H1 (cell line): ENCODE results near the gene PNLIP. TPM values are rescaled to one million over a fixed set of nuclear protein-coding genes. Genes with fewer than 3 reads are reported as not detected.

Experiments
- CTCF ChIA-PET: fragments of 300-600 bp; sonication (Branson Sonifier 250); formaldehyde crosslinking; loops from one replicate; lab custom pipeline; 2021; ENCODE audit not compliant: partially characterized antibody; lab: Charles Lee
- POLR2A ChIA-PET: fragments of 300-600 bp; sonication (Branson Sonifier 250); formaldehyde crosslinking; loops from one replicate; lab custom pipeline; 2021; ENCODE audit warnings: inconsistent platforms; ENCODE audit not compliant: partially characterized antibody; lab: Charles Lee
- DNase-seq, 2 experiments: peaks; one replicate each; pipeline versions ENCODE4 v3.0.0 to v3.0.0-alpha.2; 2010 to 2022; ENCODE audit warnings: low spot score in 2 of 2, low read depth in 1 of 2, mixed read lengths in 1 of 2
- FAIRE-seq: peaks from 2 replicates; lab custom pipeline; 2011; peaks lifted over from hg19 to GRCh38; lab: Jason Lieb, UNC
- H2AFZ ChIP-seq: 2 replicates; pipeline ENCODE4 v1.8.1; 2012; ENCODE audit warnings: low read length, inconsistent platforms
- H2AK5ac ChIP-seq: 2 replicates; pipeline ENCODE4 v1.6.1; 2013; ENCODE audit warnings: low read depth, low read length
- H2BK120ac ChIP-seq: replicated peaks from 2 replicates; pipeline ENCODE3; 2013; ENCODE audit warnings: low read depth, low read length, inconsistent platforms
- H2BK12ac ChIP-seq: 2 replicates; pipeline ENCODE4 v1.6.1; 2013; ENCODE audit warnings: low read depth, low read length
- H2BK15ac ChIP-seq: 2 replicates; pipeline ENCODE4 v1.6.1; 2013; ENCODE audit warnings: low read length
- H2BK20ac ChIP-seq: 2 replicates; pipeline ENCODE4 v1.6.1; 2013; ENCODE audit warnings: low read length
- H2BK5ac ChIP-seq: 2 replicates; pipeline ENCODE4 v1.6.1; 2013; ENCODE audit warnings: low read depth, low read length
- H3K14ac ChIP-seq: 2 replicates; pipeline ENCODE4 v1.6.1; 2013; ENCODE audit warnings: inconsistent platforms; ENCODE audit not compliant: insufficient read length
- H3K18ac ChIP-seq: 2 replicates; pipeline ENCODE4 v1.6.1; 2013; ENCODE audit warnings: low read length; ENCODE audit errors: extremely low read depth
- H3K23ac ChIP-seq: 2 replicates; pipeline ENCODE4 v1.6.1; 2013; ENCODE audit warnings: inconsistent platforms; ENCODE audit not compliant: insufficient read length
- H3K23me2 ChIP-seq: 2 replicates; pipeline ENCODE4 v1.6.1; 2013; ENCODE audit warnings: low read depth, low read length
- H3K27ac ChIP-seq: 2 replicates; pipeline ENCODE4 v1.6.1; 2011; ENCODE audit warnings: low read depth, low read length, inconsistent platforms
- H3K27me3 ChIP-seq, 4 experiments: replicated peaks in 1 of 4; 1 replicate in 1 of 4; 2 replicates in 3 of 4; pipeline versions ENCODE4 v1.6.1 to v1.8.1; 2011 to 2013; ENCODE audit warnings: low read length in 3 of 4, mild to moderate bottlenecking in 3 of 4, inconsistent platforms in 2 of 4, mixed read lengths in 2 of 4, moderate library complexity in 1 of 4; ENCODE audit not compliant: control insufficient read depth in 3 of 4, insufficient read depth in 3 of 4; ENCODE audit errors: extremely low read depth in 1 of 4
- H3K36me3 ChIP-seq, 4 experiments: 2 replicates each; pipeline versions ENCODE4 v1.6.1 to v1.8.1; 2011 to 2013; ENCODE audit warnings: mild to moderate bottlenecking in 4 of 4, low read length in 3 of 4, moderate library complexity in 2 of 4, control low read depth in 1 of 4, inconsistent platforms in 1 of 4; ENCODE audit not compliant: insufficient read depth in 4 of 4, control insufficient read depth in 2 of 4
- H3K4ac ChIP-seq: replicated peaks from 2 replicates; pipeline ENCODE3; 2013; ENCODE audit warnings: low read length, low read depth, mixed read lengths, inconsistent platforms; ENCODE audit not compliant: insufficient read length
- H3K4me1 ChIP-seq, 4 experiments: replicated peaks in 1 of 4; 1 replicate in 1 of 4; 2 replicates in 3 of 4; pipeline versions ENCODE4 v1.6.1 to v1.8.1; 2011 to 2013; ENCODE audit warnings: low read length in 3 of 4, inconsistent platforms in 2 of 4, mixed read lengths in 1 of 4; ENCODE audit not compliant: insufficient read depth in 4 of 4, control insufficient read depth in 3 of 4
- H3K4me2 ChIP-seq, 2 experiments: 2 replicates each; pipeline versions ENCODE4 v1.6.1 to v1.8.1; 2011 to 2013; ENCODE audit warnings: low read depth in 2 of 2, low read length in 2 of 2, control low read depth in 1 of 2, inconsistent platforms in 1 of 2, mild to moderate bottlenecking in 1 of 2; ENCODE audit not compliant: insufficient read depth in 1 of 2
- H3K4me3 ChIP-seq, 4 experiments: fragments of 200-600, 300-600 bp in 1 of 4; sonication (generic), shearing (Covaris generic), sonication (Bioruptor Twin) in 1 of 4; 2 replicates each; pipeline versions ENCODE4 v1.5.1 to v1.8.1; 2011 to 2016; ENCODE audit warnings: low read length in 4 of 4, low read depth in 3 of 4, control low read depth in 2 of 4, inconsistent platforms in 2 of 4, mild to moderate bottlenecking in 2 of 4, mixed read lengths in 1 of 4, moderate library complexity in 1 of 4; ENCODE audit not compliant: insufficient read depth in 2 of 4; ENCODE audit errors: extremely low read depth in 1 of 4
- H3K56ac ChIP-seq: replicated peaks from 2 replicates; pipeline ENCODE3; 2013; ENCODE audit warnings: low read depth, mild to moderate bottlenecking, mixed read lengths, low read length, inconsistent platforms; ENCODE audit not compliant: insufficient read length
- H3K79me1 ChIP-seq: 2 replicates; pipeline ENCODE4 v1.6.1; 2013; ENCODE audit warnings: low read depth, low read length, control low read depth
- H3K79me2 ChIP-seq, 2 experiments: 2 replicates each; pipeline versions ENCODE4 v1.6.1 to v1.8.1; 2012 to 2013; ENCODE audit warnings: low read length in 2 of 2, mild to moderate bottlenecking in 2 of 2, inconsistent platforms in 1 of 2; ENCODE audit not compliant: insufficient read depth in 2 of 2, control insufficient read depth in 1 of 2
- H3K9ac ChIP-seq, 4 experiments: replicated peaks in 1 of 4; 1 replicate in 1 of 4; 2 replicates in 3 of 4; pipeline versions ENCODE4 v1.6.1 to v1.8.1; 2011 to 2013; ENCODE audit warnings: low read depth in 3 of 4, low read length in 3 of 4, control low read depth in 2 of 4, mild to moderate bottlenecking in 2 of 4, moderate library complexity in 2 of 4, inconsistent platforms in 1 of 4; ENCODE audit errors: extremely low read depth in 1 of 4
- H3K9me3 ChIP-seq, 2 experiments: 2 replicates each; pipeline versions ENCODE4 v1.6.1 to v1.8.1; 2012 to 2013; ENCODE audit warnings: mild to moderate bottlenecking in 2 of 2, moderate library complexity in 2 of 2, control low read depth in 1 of 2, inconsistent platforms in 1 of 2, low read depth in 1 of 2, low read length in 1 of 2, mixed read lengths in 1 of 2; ENCODE audit not compliant: insufficient read depth in 2 of 2
- H4K20me1 ChIP-seq, 2 experiments: replicated peaks in 1 of 2; 2 replicates each; pipeline versions ENCODE3 to v1.8.1; 2011 to 2013; ENCODE audit warnings: inconsistent platforms in 2 of 2, low read length in 2 of 2, mild to moderate bottlenecking in 1 of 2; ENCODE audit not compliant: insufficient read depth in 2 of 2, control insufficient read depth in 1 of 2
- H4K5ac ChIP-seq: 2 replicates; pipeline ENCODE4 v1.6.1; 2013; ENCODE audit warnings: low read length, low read depth, mixed read lengths, inconsistent platforms; ENCODE audit not compliant: insufficient read length
- H4K8ac ChIP-seq: 2 replicates; pipeline ENCODE4 v1.8.0; 2013; ENCODE audit warnings: mild to moderate bottlenecking, moderate library complexity, low read length, inconsistent platforms; ENCODE audit not compliant: insufficient read depth; ENCODE audit errors: extremely low read depth
- H4K91ac ChIP-seq: replicated peaks from 2 replicates; pipeline ENCODE3; 2013; ENCODE audit warnings: low read length, mixed read lengths, inconsistent platforms; ENCODE audit not compliant: insufficient read length
- CHD2 ChIP-seq: IDR thresholded peaks from 2 replicates; pipeline ENCODE4 v1.6.1; 2012; ENCODE audit warnings: low read length, improper control_type of control experiment
- CREB1 ChIP-seq: IDR thresholded peaks from 2 replicates; pipeline ENCODE4 v1.6.1; 2012; ENCODE audit warnings: inconsistent platforms
- CTCF ChIP-seq, 3 experiments: IDR thresholded peaks; 1 replicate in 2 of 3; 2 replicates in 1 of 3; pipeline versions ENCODE4 v1.5.1 to v1.6.1; 2011; ENCODE audit warnings: low read length in 3 of 3, mild to moderate bottlenecking in 3 of 3, inconsistent platforms in 2 of 3, low read depth in 1 of 3, moderate library complexity in 1 of 3; ENCODE audit not compliant: insufficient read depth in 1 of 3; ENCODE audit errors: control extremely low read depth in 1 of 3
- WGBS, 2 experiments: shearing (Covaris generic) in 1 of 2; methylation state at CpG; one replicate each; pipeline versions ENCODE4 v1.1.6 to v1.1.7; 2013 to 2015; ENCODE audit warnings: low lambda C conversion rate in 2 of 2, mixed read lengths in 2 of 2, inconsistent platforms in 1 of 2, low coverage in 1 of 2, missing lambda C conversion rate in 1 of 2; ENCODE audit not compliant: insufficient replicate concordance in 2 of 2, insufficient coverage in 1 of 2, insufficient read length in 1 of 2; ENCODE audit errors: extremely low coverage in 1 of 2, missing lambda C conversion rate in 1 of 2; 5-methylcytosine and 5-hydroxymethylcytosine counted together
- polyA plus RNA-seq, 7 experiments: library from polyadenylated mRNA; depleted of rRNA in 3 of 7; stranded (reverse) in 5 of 7; unstranded in 2 of 7; fragments of >200 nt in 5 of 7; fragments of 200-250 nt in 2 of 7; gene quantifications; 1 replicate in 5 of 7; 2 replicates in 1 of 7; 4 replicates in 1 of 7; pipeline versions ENCODE4 v1.2.1 to v1.2.3, GENCODE V29; 2011 to 2013; ENCODE audit warnings: missing spikeins in 2 of 7, mixed read lengths in 2 of 7
- total RNA-seq: library from RNA; stranded (reverse); fragmentation: NEBNext Ultra II Directional; extraction: Animal tissue kit (Norgen Biotek cat#: 25700); gene quantifications from 2 replicates; pipeline ENCODE4 v1.2.1, GENCODE V29; 2021

The PNLIP gene
- total and polyA plus RNA-seq, 2 of the 8 experiments (the other 6 are each of a cell fraction or from before 2014, with no cell fraction given): not detected

GRCh38 chr10:116540814-116541213 is 4.9 kb upstream of the PNLIP start:
- Histone ChIP-seq H3K9me3 (peaks cover 0 to 9% of the 10 kb centered on the region in 2 experiments; a peak in 2 of 4 replicates), H4K8ac (no peak overlapping the region), H2BK20ac (no peak overlapping the region), H2AK5ac (no peak overlapping the region), H3K18ac (no peak overlapping the region), H3K14ac (no peak overlapping the region), H3K4me3 (no peak overlapping the region), H3K79me2 (no peaks in the 10 kb centered on the region), H3K4me1 (no peaks in the 10 kb centered on the region; a peak in 2 of 7 replicates), H3K27ac (no peak overlapping the region), H2BK120ac (no peak overlapping the region), H3K56ac (no peak overlapping the region), H2AFZ (no peak overlapping the region), H3K4ac (no peak overlapping the region), H4K20me1 (no peaks in the 10 kb centered on the region), H4K91ac (no peak overlapping the region), H3K4me2 (no peak overlapping the region), H2BK5ac (no peak overlapping the region), H2BK12ac (no peak overlapping the region), H3K79me1 (no peaks in the 10 kb centered on the region), H3K9ac (no peak overlapping the region), H4K5ac (no peak overlapping the region), H2BK15ac (no peak overlapping the region), H3K23me2 (no peaks in the 10 kb centered on the region; the same call in 1 of the 2 replicates), H3K27me3 (no peaks in the 10 kb centered on the region), H3K36me3 (no peaks in the 10 kb centered on the region), H3K23ac (no peak overlapping the region)
- FAIRE-seq (no peak), DNase-seq (no peak)
- CTCF ChIA-PET: interaction anchor here (1.5 to 2.2 kb wide), 2 partner anchors 19 to 70 kb away, joined by 5 to 7 read pairs; no protein-coding TSS in a partner anchor
- POLR2A ChIA-PET: no interaction called here
- 93% methylated on average over 2 of the region's 2 CpGs; no CpG with 5 or more reads in 1 of the 2 experiments for WGBS, 2 experiments
- TF ChIP-seq CTCF (IDR thresholded peaks at IDR 0.05; ENCODE audit: control extremely low read depth in 1 of 3, insufficient read depth in 1 of 3, low read depth in 1 of 3, low read length in 3 of 3) (no peak), CHD2 (no peak), CREB1 (no peak)
